NCI-H526 treated with DMSO at 0.1 percent for 48 hours (cell line): ENCODE measurements around the gene MYO1A.

Experiments
- DNase-seq: peaks from one replicate; lab custom pipeline; 2025; lab: John Stamatoyannopoulos, UW

The MYO1A gene

DNA sequence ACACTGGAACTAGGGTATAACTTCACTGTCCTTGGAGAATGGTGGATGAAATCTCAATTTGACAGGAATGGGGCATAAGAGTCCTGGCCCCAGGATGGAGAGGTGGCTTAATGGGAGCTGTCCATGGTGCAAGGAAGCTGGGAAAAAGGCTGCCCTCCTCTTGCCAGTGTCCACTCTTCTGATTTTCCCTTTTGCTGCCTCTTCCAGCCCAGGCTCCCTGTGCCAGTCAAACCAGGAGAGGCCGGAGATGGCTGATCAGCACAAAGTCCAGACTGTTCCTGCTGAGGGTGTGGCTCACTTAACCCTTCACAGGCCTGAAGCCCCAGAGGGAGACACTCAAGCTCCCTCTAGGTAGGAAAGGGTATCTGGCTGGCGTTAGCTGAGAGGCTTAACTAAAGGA, at the start of gene MYO1A:
Gene MYO1A (minus strand): TSS at position 240 of the 400 bp plus-strand sequence. CDS start 1,806 bp downstream, outside the sequence.
- no peak for DNase-seq

DNA sequence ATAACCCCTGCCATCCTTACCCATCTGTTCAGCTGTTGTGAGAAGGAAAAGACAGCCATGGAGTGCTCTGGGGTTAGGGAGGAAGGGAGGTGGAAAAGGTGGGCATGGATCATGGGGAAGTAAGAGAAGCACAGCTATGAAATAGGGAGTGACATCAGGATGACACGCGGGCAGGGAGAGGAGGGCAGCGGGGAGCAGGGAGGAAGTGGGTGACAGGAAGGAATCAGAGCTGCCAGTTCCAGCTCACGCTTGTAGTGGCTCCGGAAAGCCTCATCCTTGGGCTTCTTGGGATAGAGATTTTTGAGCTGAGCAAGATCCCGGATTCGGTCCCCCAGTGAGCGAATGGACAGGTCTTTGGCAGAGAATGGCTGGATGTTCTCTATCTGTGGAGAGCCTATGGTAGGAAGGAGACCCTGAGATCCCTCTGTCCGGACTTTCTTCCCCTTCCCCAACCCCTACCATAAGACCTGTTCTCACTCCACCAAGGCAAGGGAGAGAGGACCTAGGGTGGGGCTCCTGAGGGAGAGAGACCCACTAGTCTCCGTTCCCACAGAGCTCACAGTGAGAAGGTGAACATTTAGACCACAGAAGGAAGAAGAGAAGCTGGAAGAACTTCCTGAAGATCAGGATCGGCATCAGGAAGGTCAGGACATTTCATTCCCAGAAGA, 49.3 kb upstream of the MYO1A start:
- no peak for DNase-seq

DNA sequence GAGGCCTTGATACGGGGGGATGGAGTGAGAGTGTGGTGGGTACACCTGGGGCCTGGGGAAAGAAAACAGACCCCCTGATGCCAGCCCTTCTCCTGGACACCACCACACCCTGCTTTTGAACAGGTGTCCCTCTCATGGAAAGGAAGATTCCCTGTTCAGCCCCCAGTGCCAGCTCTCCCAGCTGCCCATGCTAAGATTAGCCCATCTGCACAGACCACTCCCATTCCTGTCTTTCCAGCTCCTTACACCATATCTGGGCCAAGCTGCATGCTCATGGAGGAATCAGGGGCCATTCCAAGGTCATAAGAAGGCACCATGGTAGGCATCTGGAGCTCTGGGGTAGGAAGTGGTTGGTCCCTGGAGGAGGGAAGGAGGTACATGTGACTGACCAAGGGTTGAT, 48.6 kb upstream of the MYO1A start:
- no peak for DNase-seq

DNA sequence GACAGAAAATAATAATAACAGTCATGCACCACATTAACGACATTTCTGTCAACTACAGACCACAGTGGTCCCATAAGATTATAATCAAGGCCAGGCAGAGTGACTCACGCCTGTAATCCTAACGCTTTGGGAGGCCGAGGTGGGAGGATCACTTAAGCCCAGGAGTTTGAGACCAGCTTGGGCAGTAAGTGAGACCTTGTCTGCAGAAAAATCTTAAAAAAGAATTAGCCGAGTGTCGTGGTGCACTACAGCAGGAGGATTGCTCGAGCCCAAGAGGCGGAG, 47.6 kb upstream of the MYO1A start:
- no peak for DNase-seq

DNA sequence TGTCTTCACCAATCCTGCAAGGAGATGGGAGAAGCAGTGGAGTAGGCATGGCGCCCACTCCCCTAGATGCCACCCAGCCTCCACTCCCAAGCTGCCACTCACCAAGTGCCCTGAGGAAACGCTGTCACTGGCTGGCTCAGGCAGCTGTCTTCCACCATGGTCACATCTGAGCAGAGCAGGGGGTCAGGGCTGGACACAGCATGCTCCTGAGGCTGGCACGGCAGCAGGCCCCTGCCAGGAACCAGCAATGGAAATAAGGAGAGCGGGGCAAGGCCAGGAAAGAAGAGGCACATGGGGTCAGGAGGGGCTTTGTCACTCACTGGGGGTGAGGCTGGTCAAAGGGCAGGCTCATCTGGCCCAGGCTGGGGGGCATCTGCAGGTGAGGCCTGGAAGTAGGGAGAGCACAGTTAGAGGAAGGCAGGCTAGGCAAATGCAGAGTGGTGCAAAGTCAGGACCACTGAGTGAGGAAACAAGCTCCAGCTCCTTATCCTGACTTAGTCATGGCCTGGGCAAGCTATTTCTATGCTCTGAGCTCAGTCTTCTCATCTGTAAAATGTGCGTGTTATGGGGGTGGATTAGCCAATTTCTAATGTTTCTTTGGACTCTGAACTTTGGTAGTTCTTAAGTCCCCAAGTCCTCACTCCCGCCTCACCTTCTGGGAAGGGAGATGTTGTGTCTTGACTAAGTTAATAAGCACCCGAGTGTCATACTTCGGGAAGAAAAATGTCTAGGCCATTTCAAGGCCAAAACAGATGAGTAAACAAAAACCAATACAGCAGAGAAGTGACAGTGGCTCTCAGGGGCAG, 47.0 kb upstream of the MYO1A start:
- no peak for DNase-seq

GRCh38 chr12:57096099-57096572, 46.2 kb upstream of the MYO1A start:
- DNase-seq: peak; percentile 67

- DNase-seq: no peak
Measured at GRCh38 chr12:57095440-57095839, 45.5 kb upstream of the MYO1A start.

GRCh38 chr12:57094208-57095160, 44.6 kb upstream of the MYO1A start:
- DNase-seq: no peak

- DNase-seq: no peak
Measured at GRCh38 chr12:57093415-57094207, 43.7 kb upstream of the MYO1A start.

- DNase-seq: no peak
Measured at GRCh38 chr12:57092876-57093414, 43.0 kb upstream of the MYO1A start.

DNA sequence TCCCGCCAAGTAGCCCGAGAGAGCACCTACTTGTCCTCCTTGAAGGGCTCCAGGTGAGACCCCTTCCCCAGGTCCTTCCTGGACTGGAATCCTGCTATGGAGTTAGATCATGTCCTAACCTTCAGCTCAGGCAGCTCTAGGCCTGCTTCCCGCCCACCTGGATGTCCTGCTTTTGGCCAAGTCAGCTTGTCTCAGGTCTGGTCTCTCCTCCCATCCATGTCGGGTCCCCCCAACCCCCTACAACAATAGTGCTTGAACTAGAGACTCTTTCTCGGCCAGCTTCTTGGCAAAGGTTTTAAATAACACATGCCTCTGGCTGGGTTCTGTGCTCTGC, 42.6 kb upstream of the MYO1A start:
- DNase-seq: no peak

DNA sequence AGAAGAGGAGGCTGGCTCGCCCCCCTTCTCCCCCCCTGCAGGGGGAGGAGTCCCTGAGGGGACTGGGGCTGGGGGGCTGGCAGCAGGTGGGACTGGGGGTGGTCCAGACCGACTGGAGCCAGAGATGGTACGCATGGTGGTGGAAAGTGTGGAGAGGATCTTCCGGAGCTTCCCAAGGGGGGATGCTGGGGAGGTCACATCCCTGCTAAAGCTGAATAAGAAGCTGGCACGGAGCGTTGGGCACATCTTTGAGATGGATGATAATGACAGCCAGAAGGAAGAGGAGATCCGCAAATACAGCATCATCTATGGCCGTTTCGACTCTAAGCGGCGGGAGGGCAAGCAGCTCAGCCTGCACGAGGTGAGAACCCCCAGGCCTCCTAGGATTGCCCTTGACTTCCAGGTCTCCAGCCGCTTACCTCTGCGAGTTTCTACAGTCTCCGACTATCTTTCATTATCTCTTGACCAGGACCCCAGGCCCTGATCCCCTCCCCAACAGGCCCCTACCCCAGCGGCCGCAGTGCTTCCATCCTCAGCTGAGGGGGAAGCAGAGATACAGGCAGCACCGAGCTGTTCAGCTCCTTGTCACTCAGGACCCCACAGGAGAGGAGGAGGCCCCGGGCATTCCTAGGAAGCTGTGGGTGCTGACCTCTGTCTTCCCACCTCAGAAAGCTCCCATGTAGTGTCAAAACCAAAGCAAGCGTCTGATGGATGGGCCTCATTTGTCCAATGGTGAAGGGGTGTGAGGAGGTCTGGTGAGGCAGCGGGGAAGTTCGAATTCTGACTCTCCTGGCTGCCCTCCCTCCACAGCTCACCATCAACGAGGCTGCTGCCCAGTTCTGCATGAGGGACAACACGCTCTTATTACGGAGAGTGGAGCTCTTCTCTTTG, 42.0 kb upstream of the MYO1A start:
- no peak for DNase-seq

DNA sequence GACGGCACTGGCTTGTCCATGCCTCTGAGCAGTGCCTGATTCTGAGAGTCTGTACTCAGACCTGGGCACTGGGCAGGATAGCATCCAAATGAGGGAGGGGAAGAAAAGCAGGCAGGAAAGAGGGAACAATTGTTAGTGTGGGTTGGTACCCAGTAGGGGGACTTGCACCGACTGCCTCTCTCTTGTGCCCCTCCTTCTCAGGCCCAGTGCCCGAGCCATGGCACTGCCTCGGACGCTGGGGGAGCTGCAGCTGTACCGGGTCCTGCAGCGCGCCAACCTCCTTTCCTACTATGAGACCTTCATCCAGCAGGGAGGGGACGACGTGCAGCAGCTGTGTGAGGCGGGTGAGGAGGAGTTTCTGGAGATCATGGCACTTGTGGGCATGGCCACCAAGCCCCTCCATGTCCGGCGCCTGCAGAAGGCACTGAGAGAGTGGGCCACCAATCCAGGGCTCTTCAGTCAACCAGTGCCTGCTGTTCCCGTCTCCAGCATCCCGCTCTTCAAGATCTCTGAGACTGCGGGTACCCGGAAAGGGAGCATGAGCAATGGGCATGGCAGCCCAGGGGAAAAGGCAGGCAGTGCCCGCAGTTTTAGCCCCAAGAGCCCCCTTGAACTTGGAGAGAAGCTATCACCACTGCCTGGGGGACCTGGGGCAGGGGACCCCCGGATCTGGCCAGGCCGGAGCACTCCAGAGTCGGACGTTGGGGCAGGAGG, 41.2 kb upstream of the MYO1A start:
- DNase-seq: no peak

GRCh38 chr12:57090490-57090889, 40.6 kb upstream of the MYO1A start:
- DNase-seq: no peak

DNA sequence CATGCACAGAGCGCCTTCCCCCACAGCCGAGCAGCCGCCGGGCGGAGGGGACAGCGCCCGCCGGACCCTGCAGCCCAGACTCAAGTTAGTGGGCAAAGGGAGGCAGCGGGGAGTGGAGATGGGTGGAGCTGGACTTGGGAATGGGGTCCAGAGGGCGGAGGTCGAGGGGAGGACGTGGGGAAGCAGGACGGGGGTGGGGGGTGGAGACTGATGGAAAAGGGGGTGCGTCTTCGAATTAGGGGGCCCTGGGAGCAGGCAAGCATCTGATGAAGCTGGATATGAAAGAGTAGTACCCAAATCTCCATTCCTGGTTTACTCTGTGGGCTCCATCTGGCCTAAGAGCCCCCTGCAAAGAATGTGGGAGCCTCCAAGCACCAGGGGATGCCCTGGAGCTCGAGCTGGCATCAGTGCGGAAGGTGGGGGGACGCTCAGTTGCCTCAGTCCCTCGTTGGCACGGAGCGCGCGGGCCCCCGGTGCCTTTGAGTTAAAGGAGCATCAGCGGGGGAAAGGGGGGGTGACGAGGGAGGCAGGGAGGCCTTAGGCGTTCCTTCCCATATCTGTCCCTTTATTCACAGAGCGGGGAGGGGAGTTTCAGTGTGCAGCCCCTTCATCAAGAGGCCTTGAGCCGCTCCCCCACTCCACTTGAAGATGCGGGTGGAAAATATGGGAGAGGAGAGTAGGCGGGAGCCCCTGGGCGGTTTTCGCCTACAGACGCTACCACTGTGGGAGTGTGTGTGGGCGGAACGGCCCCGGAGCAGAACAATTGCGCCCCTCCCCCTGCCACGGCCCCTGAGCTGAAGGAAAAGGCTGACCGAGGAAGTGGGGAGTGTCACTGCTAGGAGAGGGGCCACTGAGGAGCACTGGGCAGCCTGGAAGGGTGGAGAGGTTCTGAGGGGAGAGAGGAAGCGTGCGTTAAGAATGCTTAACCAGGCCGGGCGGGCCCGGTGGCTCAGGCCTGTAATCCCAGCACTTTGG, 39.6 kb upstream of the MYO1A start:
- DNase-seq: no peak

DNA sequence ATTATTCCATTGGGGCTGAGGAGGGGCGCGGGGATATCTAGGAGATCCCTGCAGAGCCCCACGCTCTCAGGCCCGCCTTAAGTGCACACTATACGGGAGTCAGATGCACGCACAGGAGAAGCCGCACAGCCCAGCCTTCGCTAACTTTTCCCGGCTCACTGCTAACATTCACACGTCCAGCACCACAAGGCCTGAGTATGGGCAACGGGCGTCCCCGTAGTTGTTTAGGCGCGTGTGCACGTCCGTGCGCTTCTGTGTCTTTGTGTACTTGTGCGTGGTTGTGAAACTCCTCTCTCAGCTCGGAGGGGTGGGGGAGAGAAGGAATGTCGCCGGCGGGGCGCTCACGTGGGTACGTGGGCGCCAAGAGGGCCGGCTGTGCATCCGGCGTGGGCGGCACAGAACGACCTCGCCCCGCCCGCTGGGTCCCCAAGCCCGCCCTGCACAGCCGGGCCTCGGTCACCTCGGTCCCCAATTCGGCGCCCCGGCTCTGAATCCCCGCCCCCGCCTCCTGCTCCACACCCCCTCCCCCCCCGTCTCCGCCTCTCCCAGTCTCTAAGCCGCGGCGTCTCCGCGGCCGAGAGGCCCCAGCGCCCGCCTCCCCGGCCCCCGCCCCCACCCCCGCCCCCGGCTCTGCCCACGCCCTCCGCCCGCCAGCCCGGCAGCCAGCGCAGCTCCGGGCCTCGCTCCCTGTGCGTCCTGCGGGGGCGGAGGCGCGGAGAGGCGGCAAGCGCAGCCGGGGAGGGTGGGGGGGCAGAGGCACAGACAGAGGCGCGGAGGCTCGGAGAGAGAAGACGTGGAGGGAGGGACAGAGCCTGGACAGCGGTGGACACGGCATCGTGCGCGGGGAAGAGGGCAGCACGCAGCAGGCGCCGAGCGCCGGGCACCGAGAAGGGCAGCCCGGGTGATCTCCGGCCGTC, 38.7 kb upstream of the MYO1A start, which contains the start of gene NAB2:
Gene NAB2 (plus strand): TSS at position 761 of the 917 bp plus-strand sequence. CDS start 158 bp downstream, outside the sequence.
- DNase-seq: peak; percentile 81

DNA sequence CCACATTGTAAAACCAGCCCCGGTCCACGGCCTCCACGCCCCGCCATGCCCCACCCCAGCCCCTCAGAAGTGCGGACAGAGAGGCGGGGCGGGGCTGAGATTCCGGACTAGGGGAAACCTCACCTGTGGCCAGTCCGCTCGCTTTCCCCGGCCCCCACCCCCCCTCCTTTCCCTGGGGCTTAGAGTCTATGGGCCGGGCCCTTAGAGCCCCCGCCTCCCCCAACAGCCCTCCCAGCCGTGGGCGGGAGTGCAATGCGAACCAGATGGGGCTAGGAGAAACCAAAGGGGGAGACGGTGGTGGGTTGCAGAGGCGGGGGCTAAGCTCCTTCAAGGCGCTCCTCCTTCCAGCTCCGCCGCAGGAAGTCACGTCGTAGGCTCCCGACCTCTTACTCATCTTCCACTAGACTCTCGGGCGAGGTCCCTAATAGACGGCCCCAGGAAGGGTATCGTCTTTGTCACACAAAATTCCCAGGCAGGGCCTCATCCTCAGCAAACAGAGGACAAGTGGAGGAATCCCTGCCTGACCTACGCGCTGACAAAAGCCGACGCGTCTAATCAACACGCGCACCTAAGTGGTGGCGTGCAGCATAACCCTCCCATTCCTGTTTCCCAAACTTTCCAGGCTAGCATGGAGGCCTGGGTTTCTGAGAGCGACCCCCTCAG, 37.9 kb upstream of the MYO1A start:
- DNase-seq: no peak
